Endometrial microvascular endothelial cells (primary cell): ENCODE results near the gene CARD10. TPM values are rescaled to one million over a fixed set of nuclear protein-coding genes. Genes with fewer than 3 reads are reported as not detected.

Source experiments
- in situ Hi-C: cut with HindIII; loops from 2 replicates; pipeline ENCODE4 v1.10.0; 2017; ENCODE audit warnings: low sequenced_read_pairs, low pct_unique_long_range_greater_than_20kb; ENCODE audit errors: inconsistent ontology term
- total RNA-seq: library from RNA; depleted of rRNA; stranded (reverse); fragments of >200 nt; gene quantifications from one replicate; pipeline ENCODE4 v1.2.3, GENCODE V29; 2015; ENCODE audit errors: inconsistent ontology term

The CARD10 gene
- total RNA-seq, 1 donor from 2014 or later = 69.6 TPM

DNA sequence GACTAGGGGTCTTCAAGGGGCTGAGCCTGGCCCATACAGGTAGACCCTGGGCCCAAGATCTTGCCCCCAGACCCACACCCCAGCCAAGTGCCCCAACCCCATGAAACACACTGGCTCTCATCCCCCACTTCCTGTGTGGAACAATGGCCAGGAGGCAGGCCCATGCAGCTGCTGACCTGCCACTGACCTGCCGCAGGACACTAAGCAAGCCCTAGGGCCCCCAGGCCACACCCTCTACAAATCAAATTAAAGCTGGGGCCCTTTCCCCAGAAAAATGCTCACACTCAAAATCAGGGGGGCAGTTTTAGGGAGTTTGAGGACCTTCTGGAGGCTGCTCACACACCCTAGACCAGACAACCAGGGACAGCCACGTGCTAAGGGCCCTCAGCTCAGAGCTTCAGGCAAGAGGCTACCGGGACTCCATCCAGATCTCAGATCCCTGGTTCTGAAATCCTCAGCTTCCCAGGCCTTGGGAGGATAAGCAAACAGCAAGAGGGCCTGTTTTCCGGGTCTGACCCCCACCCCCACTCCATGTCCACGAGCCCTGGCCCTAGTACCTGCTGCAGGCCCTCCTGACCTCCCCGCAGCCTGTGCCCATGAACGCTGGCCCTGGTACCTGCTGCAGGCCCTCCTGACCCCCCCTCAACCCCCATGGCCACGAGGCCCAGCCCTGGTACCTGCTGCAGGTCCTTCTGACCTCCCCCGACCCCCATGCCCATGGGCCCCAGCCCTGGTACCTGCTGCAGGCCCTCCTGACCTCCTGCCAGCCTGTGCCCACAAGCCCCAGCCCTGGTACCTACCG is 10.0 kb downstream of the CARD10 start:
- in situ Hi-C loops = no loop called here

DNA sequence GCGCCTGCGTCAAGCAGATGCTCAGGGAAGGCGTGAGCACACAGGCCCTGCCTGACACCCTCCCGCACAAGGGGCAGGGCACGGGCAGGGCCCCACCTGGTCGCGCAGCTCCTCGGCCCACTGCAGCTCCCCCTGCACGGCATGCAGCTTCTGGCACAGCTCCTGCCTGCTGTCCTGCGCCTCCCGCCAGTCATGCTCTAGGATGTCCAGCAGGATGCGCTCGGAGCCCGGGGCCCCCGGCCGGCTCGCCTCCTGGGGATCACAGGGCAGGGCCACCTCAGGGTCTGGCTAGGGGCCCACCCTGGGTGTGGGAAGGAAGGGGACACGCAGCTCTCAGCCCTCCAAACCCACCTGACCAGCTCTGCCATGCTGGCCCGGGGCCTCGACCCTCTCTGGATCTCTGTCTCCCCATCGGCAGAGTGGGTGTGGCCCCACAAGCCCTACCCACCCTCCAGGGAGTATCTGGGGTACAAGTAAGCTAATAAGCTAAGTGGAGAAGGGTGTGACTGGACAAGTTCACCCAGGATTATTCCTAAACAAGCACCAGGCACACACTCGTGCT is 10.7 kb downstream of the CARD10 start:
- in situ Hi-C loops = no loop called here

DNA sequence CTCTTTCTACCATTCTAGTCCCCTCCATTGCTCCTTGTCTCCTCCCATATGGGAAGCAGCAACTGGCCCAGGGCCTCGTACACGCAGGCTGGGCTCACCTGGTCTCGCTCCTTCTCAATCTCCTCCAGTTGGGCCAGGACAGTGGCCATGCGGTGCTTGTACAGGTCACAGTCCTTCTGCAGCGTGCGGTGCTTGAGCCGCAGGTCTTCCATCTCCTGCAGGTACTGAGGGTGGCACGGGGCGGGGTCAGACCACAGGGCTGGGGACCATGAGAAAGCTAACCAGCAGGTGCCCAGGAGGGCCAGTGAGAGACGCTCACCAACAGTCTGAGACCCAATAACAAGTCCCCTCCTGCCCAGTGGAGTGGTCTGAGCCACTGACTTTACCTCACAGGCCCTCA is 11.5 kb downstream of the CARD10 start:
- in situ Hi-C loops = no loop called here

DNA sequence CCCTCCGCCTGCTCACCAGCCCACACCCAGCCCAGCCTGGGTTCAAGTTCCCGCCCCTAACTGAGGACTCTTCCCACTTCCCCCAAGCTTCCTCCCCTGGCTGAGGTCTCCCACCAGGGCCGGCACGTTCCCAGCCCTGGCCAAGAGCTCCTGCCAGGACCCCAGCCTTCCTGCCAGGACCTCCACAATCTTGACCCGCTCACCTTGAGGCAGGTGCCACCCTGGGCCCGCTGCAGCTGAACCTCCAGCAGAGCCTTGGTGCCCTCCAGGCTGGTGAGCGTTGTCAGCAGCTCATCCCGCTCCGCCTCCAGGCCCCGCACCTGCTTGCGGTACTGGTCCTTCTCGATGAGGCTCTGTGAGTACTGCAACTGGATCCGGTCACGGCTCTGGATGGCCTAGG is 13.2 kb downstream of the CARD10 start:
- in situ Hi-C loops = no loop called here

DNA sequence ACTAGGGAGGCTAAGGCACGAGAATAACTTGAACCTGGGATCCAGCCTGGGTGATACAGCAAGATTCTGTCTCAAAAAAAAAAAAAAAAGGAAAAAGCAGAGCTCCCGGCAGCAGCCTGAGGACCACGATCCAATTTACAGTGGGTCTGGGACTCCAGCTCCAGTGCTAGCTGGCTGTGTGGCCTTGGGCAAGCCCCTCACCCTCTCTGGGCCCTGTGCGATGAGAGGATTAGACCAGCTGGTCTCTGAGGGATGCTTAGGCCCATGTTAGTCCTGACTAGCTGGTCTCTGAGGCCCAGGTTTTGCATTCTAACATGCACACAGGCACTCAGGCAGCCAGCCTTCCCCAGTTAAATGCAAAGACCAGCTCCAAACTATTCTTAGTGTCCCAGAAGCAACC is 13.7 kb downstream of the CARD10 start:
- in situ Hi-C loops = no loop called here

DNA sequence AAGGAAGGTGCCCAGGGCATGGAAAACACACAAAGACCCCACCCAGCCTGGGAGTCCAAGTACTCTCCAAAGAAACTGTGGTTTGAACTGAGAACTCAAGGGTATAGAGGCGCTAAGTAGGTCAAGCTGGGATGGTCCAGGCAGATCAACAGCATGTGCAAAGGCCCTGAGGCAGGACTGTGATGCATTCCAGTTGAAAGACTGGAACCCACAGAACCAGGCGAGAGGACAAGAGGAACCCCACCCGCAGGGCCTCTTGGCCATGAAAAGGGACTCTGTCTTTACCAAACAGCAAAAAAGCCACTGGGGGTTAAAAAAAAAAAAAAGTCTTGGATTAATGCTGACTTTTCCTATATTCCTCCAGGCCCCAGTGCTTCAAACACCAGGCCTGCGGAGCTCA is 14.3 kb downstream of the CARD10 start:
- in situ Hi-C loops = no loop called here

DNA sequence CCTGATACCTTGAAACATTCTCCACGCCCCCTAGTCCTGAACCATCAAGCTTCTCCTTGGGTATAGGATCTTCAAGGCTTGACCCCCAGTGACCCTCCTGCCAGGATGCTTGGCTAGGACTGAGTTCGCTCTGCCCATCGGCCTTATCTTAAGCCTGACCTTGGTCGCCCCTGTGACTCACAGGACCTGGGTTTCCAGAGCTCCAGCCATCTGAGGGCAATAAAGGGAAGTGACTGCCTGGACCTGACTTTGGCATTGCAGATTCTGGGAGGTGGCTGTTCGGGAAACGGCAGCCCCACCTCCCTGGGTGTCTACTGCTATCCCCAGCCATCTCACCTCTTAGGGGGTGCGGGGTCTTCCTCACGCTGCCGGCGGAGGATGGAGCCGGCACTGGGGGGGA is 15.4 kb downstream of the CARD10 start:
- in situ Hi-C loops = no loop called here

DNA sequence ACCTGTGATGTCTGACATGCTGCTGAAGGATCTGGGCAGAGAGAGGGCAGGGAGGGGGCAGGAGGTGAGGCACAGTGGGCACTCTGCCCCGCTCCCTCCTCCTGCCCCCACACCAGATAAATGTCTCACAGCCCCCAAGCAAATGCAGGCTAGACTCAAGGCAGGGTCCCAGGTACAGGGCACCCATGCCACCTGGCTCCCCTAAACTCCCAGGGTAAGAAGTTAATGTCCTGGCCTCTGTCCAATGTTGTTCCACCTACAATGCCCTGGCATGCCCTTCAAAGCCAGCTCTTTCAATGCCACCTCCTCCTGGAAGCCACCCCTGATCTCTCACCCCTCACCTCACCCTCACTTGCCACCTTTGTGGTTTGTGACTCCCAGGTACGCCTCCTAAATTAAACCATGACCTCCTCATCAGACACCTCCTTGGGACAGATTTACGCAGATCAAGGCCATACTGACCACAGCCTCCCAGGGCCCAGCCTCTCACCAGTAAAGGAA is 16.0 kb downstream of the CARD10 start:
- in situ Hi-C loops = no loop called here

DNA sequence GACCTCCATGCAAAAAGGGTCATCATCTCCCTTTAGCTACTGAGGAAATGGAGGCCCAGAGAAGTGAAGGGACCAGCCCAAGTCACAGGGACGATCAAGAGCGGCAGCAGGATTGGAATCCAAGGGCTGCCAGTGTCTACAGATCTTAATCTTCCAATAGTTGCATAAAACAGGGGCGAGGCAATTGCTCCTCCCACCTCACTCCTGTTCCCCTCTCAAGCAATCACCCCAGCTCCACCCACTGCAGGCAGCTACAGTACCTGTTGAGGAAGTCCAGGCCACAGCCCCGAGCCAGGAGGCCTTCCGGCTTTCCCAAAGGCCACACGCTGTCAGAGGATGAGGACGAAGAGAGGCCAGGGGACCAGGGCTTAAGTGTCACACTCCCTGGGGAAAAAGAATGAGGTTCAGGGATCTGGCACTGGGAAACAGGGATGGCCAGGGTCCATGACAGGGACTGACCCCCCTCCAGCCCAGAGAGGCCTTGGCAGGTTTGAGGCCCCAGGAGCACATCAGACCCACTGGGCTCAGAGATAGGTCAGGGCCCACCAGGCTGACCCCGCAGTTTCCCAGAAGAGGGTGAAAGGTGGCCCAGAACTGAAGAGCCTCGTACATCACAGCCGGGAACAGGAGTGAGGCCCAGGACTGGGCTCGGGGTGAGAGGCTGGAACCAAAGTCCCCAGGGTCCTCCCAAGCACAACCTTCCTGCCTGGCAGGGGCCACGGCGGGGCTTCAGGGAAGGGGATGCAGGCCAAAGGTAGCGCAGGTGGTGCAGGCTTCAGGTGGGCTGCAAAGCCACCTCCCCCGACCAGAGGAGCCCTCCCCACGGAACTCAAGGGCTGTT is 16.7 kb downstream of the CARD10 start:
- in situ Hi-C loops = no loop called here

DNA sequence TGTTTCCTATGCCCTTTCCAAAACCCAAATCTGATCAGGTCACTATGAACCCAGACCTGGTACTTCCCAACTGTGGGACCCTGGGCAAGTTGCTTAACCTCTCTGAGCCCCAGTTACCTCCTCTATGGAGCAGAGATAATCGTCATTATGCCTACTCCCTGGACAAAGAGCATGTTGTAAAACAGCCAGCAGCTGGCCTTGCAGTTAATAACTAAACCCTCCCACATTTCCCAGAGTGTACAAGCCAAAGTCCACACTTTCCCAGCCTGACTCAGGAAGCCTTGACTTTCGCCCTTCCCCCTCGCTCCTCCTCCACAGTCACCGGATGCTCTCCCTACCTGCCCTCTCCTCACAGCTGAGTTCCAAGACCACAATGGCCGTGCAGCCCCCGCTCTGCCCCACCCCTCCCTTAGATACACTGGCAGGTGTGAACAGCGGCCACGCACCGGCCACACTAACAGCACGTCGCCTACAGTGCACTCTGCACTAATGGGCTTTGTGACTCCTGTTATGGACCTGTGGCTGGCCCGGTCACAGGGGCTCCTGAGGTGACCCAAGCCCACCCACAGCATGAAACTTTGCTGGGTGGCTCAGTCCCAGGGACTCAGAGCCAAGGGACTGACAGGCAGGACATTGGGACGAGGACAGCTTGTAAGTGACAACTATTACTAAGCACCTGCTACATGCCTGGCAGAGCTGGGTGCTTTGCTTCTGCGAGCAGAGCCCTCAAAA is 17.4 kb downstream of the CARD10 start:
- in situ Hi-C loops = no loop called here

DNA sequence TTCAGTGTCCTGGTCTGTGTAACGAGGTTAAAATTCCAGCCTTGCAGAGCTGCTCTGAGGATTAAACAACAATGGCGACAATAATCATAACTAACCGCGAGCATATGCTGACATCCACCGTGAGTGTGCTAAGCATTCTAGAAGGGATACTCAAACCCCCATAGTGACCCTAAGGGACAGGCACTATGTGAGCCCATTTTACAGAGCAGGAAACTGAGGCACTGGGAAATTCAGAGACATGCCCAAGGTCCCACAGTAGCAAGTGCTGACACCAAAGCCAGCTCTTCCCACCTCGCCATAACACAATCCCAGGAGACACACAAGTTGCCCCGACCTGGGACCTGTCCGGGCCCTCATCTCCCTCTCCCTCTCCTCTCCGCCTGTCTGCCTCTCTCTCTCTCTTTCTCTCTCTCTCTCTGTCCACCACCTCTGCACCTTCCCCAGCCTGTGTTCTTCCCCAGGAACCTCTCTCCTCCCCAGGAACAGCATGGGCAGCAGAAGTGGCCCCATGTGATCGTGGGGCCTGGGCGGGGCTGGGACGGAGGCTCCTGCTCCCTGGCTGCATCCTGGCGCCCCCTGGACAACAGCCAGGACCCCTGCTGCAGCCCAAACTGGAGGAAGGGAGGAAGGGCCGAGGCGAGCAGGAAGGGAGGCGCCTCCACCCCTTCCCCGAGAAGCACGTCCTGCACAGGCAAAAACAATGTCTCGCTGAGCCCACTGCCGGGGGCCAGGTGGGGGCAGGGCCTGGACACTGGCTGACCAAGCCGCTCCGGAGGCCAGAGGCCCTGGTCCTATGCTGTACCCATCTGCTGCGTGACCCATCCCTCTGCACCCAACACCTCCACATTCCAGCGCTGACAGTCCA is 18.2 kb downstream of the CARD10 start:
- in situ Hi-C loops = no loop called here

DNA sequence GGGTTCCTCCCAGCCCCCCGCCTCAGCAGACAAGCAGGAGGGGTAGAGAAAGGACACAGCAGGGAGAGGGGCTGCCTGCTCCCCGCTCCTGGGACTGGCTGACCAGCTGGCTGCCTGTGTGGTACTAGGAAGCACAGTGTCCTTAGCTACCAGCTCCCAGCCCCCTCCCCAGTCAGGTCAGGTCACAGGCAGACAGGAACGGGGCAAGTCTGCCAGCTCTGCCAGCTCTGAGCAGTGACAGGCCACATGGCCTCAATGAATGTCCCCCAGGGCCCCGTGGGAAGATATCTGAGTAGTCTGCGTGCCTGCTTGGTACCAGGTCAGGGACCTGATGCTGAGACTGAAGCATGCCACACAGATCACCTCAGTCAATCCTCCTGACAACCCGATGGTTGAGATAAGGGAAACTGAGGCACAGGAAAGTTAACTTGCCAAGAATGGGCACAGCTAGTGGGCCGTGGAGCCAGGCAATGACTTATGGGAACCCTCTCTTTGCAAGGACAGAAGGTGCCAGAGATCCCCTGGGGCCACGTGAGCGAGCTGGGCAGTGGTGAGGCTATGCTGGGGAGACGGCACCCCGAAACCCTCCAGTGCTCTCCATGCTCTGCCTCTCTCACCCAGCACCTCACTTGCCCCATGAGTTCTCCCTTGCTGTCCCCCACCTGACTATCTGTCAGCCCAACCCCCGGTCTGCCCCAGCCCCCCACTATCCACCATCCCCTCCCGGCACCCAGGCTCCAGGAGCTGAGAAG is 19.2 kb downstream of the CARD10 start:
- in situ Hi-C loops = no loop called here

DNA sequence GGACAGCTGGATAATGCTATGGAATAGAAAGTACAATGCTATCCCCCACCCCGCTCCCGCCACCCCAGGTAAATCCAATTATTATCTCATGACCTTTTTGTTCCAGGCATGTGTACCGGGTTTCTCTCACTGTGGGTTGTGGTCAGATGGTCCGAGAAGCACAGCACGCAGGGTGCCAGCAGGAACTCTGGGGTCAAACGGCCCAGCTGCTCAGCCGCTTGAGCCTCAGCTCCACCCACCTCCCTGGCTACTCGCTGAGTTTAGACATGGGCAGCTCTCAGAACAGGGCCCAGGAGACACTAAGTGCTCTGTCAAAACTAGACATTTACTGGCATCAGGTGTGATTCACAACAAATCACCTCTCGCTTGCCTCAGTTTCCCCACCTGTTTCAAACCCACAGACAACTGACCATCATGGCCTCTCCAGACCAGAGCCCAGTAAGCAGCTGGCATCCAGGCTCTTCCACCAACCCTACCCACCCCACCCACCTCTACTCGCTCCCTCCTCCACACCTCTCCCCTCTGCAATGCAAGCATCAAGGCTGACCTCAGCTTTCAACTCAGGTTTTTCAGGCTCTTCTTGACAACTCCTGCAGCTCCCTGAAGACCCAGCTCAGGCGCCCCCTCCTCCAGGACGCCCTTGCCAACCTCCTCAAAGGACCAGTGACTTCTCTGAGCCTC is 20.0 kb downstream of the CARD10 start:
- in situ Hi-C loops = no loop called here

DNA sequence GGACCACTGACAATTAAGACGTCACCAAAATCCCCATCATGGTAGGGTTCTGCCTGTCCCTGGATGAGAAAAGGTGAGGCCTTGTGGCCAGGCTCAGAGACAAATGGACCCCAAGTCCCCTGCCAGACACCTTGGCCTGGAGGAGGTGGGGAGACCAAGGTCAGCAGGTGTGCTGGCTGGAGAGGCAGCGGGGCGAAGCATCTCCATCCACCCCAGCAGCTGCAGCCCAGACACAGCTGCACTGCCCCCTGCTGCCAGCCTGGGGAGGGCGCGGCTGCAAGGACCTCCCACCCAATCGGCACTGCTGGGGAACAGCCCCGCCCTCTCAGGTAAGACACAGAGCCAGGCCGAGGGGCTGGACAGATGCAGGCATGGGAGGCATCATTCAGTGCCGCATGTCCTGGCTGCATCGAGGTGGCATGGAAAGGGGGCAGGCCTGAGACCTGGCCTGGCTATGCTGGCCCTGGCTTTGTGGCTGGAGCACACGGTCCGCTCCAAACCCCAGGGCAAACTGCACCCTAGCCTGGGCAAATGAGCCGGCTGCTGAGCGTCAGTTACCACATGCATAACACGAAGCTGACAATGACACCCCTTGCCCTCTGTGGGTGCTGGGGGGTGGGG is 20.8 kb downstream of the CARD10 start:
- in situ Hi-C loops = no loop called here

DNA sequence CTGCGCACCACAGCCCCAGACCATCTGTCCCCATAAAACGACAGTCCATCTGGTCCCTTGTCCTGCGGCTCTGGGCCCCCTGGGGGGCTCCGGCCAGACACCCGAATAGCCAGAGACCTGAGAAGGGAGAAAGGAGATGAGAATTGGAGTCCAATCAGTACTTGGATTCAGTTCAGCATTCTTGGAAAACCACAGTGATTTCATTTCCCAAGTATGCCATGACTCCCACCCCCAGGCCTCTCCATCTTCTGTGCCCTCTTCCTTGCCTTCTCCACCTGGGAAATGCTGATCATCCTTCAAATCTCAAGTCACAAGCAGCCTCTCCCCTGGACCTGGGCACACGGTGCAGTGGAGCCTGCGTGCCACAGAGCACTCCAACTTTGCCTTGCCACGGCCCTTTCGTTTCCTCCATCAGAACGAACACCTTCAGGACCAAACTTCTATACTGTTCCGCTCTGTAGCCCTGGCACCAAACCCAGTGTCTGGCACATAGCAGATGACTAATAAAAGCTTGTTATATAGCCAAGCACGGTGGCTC is 22.1 kb downstream of the CARD10 start:
- in situ Hi-C loops = no loop called here

DNA sequence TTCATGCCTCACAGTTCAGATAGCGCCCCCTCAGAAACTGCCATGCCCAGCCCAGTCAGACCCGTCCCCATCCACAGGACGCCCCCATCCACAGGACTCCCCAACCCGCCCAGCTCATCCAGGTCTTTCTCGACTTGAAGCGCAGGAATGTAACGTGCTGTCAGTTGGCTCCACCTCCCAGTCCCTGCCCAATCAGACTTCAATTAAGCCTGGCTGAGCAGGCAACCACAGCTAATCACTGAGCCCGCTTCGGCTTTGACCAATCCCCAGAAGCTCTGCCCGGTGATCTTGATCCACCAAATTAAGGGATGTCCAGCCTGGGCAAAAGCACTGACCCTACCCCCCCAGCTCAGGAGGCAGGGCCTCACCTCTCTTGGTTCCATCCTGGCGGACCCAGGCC is 22.6 kb downstream of the CARD10 start:
- in situ Hi-C loops = no loop called here
